Left ventricle myocardium inferior (tissue), 1 donor: ENCODE data around the gene HTR3E. TPM values are rescaled to one million over a fixed set of nuclear protein-coding genes. Genes with fewer than 3 reads are reported as not detected.
A peak's percentile ranks its signal among the peaks of the same experiment; 100 is the strongest.

ENCODE experiments used
- DNase-seq: peaks from one replicate; pipeline ENCODE4 v3.0.0-alpha.2; 2020
- H3K27ac ChIP-seq: fragments of 200-600 bp; replicated peaks from 2 replicates; pipeline ENCODE4 v1.8.0; 2021
- H3K27me3 ChIP-seq: fragments of 200-600 bp; 2 replicates; pipeline ENCODE4 v1.8.0; 2021; ENCODE audit warnings: low read depth
- H3K36me3 ChIP-seq: fragments of 200-600 bp; 2 replicates; pipeline ENCODE4 v1.8.0; 2021
- H3K4me1 ChIP-seq: fragments of 200-600 bp; 2 replicates; pipeline ENCODE4 v1.8.0; 2021
- H3K4me3 ChIP-seq: fragments of 200-600 bp; 2 replicates; pipeline ENCODE4 v1.8.0; 2021; ENCODE audit warnings: mild to moderate bottlenecking, moderate library complexity
- H3K9me3 ChIP-seq: fragments of 200-600 bp; replicated peaks from 2 replicates; pipeline ENCODE4 v1.8.0; 2021
- intact Hi-C: fragments of 100-400 bp; cut with micrococcal nuclease; formaldehyde crosslinking; loops from one replicate; pipeline ENCODE4 v1.11.0; 2022
- total RNA-seq: library from RNA; stranded (reverse); fragmentation: NEBNext Ultra II Directional; extraction: Animal tissue kit (Norgen Biotek cat#: 25700); gene quantifications from one replicate; pipeline ENCODE4 v1.2.1, GENCODE V29; 2021
- TF ChIP-seq, protein P1 (sequence below): fragments of 200-600 bp; IDR thresholded peaks from 2 replicates; pipeline ENCODE4 v1.8.0; 2021; ENCODE audit warnings: antibody characterized with exemption, mild to moderate bottlenecking, borderline replicate concordance
- donor health status: DM: no; HTN: yes; CAD: no; lungs with severe emphysema.

Gene HTR3E
- total RNA-seq, 1 donor from 2014 or later, result not detected

DNA sequence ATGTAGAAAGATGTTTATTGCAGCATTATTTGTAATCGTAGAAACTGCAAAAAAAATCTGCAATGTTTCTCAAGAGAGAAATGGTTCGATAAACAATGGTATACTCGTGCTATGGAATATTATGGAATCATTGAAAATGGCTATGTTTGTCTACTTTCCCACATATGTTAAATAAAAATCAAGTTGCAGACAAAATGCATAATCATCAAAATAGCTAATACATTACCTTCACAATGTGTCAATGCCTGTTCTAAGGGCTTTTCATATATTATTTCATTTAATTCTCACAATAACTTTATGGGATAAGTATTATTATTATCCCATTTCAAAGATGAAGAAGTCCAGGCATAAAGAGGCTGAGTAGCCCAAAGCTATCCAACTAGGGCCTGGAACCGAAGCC, 36.1 kb downstream of the HTR3E start:
- intact Hi-C loops, result no loop called here
- peaks cover 8% of the 10 kb centered on the region for H3K36me3 ChIP-seq
- peaks cover 36% of the 10 kb centered on the region for H3K4me1 ChIP-seq
- no peaks in the 10 kb centered on the region for H3K9me3 ChIP-seq
- H3K27me3 ChIP-seq, result no peaks in the 10 kb centered on the region
- no peak overlapping the region for H3K4me3 ChIP-seq
- TF ChIP-seq, protein P1, sequence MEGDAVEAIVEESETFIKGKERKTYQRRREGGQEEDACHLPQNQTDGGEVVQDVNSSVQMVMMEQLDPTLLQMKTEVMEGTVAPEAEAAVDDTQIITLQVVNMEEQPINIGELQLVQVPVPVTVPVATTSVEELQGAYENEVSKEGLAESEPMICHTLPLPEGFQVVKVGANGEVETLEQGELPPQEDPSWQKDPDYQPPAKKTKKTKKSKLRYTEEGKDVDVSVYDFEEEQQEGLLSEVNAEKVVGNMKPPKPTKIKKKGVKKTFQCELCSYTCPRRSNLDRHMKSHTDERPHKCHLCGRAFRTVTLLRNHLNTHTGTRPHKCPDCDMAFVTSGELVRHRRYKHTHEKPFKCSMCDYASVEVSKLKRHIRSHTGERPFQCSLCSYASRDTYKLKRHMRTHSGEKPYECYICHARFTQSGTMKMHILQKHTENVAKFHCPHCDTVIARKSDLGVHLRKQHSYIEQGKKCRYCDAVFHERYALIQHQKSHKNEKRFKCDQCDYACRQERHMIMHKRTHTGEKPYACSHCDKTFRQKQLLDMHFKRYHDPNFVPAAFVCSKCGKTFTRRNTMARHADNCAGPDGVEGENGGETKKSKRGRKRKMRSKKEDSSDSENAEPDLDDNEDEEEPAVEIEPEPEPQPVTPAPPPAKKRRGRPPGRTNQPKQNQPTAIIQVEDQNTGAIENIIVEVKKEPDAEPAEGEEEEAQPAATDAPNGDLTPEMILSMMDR, result no peak
- no peak for DNase-seq
- H3K27ac ChIP-seq, result no peak overlapping the region

DNA sequence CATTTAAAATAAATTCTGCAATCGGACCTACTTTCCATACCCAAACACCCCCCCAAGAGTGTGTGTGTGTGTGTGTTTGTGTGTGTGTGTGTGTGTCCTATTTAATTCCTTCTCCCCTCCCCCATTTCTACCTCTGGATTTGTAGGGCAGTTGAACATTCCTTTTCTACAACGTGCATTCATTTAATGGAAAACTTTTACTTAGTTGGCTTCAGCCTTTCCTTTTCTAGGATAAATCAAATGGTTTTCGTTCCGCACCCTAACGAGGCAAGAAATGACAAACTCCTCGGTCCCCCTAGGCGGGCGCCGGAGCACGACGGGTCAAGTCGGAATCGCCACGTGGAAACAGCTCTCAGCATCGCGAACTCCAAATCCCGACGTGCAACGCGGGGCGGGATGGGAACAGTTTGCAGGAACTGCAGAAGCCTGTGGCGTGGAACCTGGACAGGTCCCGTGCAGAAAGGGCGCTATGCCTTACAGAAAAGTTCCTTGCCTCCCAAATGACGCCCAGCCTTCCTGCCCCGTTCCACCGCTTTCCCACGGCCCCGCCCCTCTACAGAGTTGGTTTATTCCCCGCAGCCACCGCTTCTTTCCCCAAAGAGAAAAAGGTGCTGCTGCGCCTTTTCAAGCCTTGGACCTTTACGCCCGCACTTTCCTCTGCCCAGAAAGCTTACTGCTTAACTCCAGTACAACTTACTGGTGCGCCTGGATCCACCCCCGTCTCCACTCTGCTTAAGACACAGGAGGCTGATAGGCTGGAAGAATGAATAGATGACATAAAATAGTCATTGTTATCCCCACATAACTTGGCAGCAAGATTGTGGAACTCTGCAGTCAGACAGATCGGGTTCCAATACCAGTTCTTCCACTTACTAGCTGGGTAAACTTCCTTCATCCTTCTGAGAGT, 37.2 kb downstream of the HTR3E start:
- H3K4me1 ChIP-seq, result peaks cover 36% of the 10 kb centered on the region
- H3K36me3 ChIP-seq, result peaks cover 19% of the 10 kb centered on the region
- peak overlapping the region; percentile 94 for H3K27ac ChIP-seq
- H3K27me3 ChIP-seq, result no peaks in the 10 kb centered on the region
- peak; percentile 87 for DNase-seq
- H3K4me3 ChIP-seq, result peak overlapping the region; percentile 100
- no peaks in the 10 kb centered on the region for H3K9me3 ChIP-seq
- intact Hi-C loops, result no loop called here
- TF ChIP-seq, protein P1, result no peak

DNA sequence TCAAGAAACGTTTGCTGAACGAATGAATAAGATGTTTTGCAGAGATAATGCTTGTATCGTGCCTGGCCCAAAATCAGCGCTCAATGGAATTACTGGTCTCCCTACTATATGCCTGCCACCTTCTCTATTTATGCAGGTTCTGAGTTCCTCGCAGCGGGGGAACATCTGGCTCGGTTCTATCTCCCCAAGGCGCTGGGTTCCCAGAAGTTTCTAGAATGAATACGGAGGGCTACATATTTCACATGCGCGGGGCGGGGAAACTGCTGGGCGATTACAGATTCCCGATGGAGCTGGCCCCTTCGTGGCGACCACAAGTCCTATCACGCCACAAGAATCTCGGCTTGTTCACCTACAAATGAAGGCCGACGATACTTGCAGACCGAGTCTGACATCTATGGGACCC, 37.9 kb downstream of the HTR3E start:
- no peaks in the 10 kb centered on the region for H3K9me3 ChIP-seq
- peak overlapping the region; percentile 94 for H3K27ac ChIP-seq
- H3K4me3 ChIP-seq, result peak overlapping the region; percentile 100
- no peaks in the 10 kb centered on the region for H3K27me3 ChIP-seq
- DNase-seq, result no peak
- H3K4me1 ChIP-seq, result peaks cover 36% of the 10 kb centered on the region
- intact Hi-C loops, result no loop called here
- TF ChIP-seq, protein P1, result no peak
- H3K36me3 ChIP-seq, result peaks cover 24% of the 10 kb centered on the region

DNA sequence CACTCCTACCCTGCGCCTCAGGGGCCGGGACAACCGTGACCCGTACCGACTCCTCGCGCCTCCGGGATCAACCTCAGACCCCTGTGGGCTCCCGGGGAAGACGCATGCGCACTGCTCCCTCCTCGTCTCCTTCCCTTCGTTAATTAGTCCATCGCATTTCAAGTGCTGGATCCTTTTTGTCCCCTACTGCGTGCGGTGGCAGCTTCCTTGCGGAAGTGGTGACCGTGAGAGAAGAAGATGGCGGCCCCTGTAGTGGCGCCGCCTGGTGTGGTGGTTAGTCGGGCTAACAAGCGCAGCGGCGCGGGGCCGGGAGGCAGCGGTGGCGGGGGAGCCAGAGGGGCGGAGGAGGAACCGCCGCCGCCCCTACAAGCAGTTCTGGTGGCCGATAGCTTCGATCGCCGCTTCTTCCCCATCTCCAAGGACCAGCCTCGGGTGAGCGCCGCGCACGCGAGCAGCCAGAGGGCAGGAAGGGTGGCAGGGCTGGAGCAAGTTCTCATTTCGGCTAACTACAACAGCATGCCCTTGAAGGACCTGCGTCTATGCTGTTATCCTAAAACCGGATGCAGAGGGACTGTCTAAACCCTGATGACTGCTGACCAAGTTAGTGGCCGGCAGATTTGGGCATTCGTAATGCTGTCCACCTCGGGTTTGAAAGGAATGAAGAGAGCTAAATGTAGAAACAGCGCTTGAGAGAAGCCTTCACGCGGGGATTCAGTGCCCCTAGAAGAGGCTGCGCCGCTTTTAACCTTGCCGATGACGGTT, 38.5 kb downstream of the HTR3E start, which contains the start of gene EIF2B5:
Gene EIF2B5 (plus strand): TSS at position 210 of the 762 bp plus-strand sequence. CDS start 28 bp downstream, at position 238.
- Histone ChIP-seq H3K27me3 (no peaks in the 10 kb centered on the region), H3K4me3 (peak within 1 kb of the TSS; percentile 100), H3K36me3 (peaks cover 30% of the 10 kb centered on the region), H3K27ac (peak within 1 kb of the TSS; percentile 94), H3K4me1 (peaks cover 36% of the 10 kb centered on the region), H3K9me3 (no peaks in the 10 kb centered on the region)
- intact Hi-C loops, result no loop called here
- DNase-seq, result peak; percentile 93
- TF ChIP-seq, protein P1, result peak; percentile 57

DNA sequence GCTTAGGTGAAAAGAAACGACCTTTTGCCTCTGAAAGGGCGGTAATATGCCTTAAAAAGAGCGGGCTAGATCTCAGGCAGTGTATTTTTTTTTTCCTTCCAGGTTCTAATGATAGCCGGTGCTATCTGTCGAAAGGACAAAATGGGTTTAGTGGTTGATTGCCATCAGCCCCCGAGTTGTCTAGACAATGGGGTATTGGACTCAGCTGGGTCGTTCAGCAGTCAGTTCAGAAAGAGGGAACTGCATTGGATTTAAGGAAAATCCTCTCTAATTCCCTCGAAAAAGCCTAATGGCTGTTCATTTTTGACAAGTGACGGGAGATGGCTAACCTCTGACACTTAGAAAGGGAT, 39.0 kb downstream of the HTR3E start:
- peak overlapping the region; percentile 94 for H3K27ac ChIP-seq
- H3K4me3 ChIP-seq, result peak overlapping the region; percentile 100
- TF ChIP-seq, protein P1, result no peak
- intact Hi-C loops, result no loop called here
- no peak for DNase-seq
- peaks cover 36% of the 10 kb centered on the region for H3K4me1 ChIP-seq
- H3K36me3 ChIP-seq, result peaks cover 35% of the 10 kb centered on the region
- no peaks in the 10 kb centered on the region for H3K9me3 ChIP-seq
- no peaks in the 10 kb centered on the region for H3K27me3 ChIP-seq
